H9 (cell line): ENCODE results near the gene SDR9C7. TPM values are rescaled to one million over a fixed set of nuclear protein-coding genes. Genes with fewer than 3 reads are reported as not detected.

ENCODE experiments used
- DNase-seq: peaks from one replicate; pipeline ENCODE4 v3.0.0-alpha.2; 2017
- H2AFZ ChIP-seq: one replicate; pipeline ENCODE4 v1.6.1; 2013; ENCODE audit warnings: mild to moderate bottlenecking, low read length, control low read depth, moderate library complexity
- H2AK5ac ChIP-seq: 2 replicates; pipeline ENCODE4 v1.6.1; 2013; ENCODE audit warnings: low read length, control low read depth, mixed read lengths; ENCODE audit not compliant: insufficient read length
- H2BK120ac ChIP-seq: one replicate; pipeline ENCODE4 v1.6.1; 2013; ENCODE audit warnings: low read depth, mild to moderate bottlenecking, low read length, control low read depth, inconsistent platforms; ENCODE audit not compliant: poor library complexity, severe bottlenecking
- H2BK12ac ChIP-seq: 2 replicates; pipeline ENCODE4 v1.6.1; 2013; ENCODE audit warnings: low read length, control low read depth, mixed read lengths, low read depth; ENCODE audit not compliant: insufficient read length
- H2BK15ac ChIP-seq: 2 replicates; pipeline ENCODE4 v1.6.1; 2013; ENCODE audit warnings: low read depth, low read length, control low read depth
- H2BK20ac ChIP-seq: one replicate; pipeline ENCODE4 v1.6.1; 2013; ENCODE audit warnings: low read depth, mild to moderate bottlenecking, low read length, control low read depth, inconsistent platforms; ENCODE audit not compliant: poor library complexity, severe bottlenecking
- H2BK5ac ChIP-seq: 2 replicates; pipeline ENCODE4 v1.6.1; 2013; ENCODE audit warnings: low read length, control low read depth, mixed read lengths; ENCODE audit not compliant: insufficient read length
- H3K14ac ChIP-seq: 2 replicates; pipeline ENCODE4 v1.6.1; 2013; ENCODE audit warnings: low read length, control low read depth; ENCODE audit not compliant: insufficient read depth
- H3K18ac ChIP-seq: 2 replicates; pipeline ENCODE4 v1.6.1; 2013; ENCODE audit warnings: low read depth, mild to moderate bottlenecking, mixed read lengths, low read length, control low read depth; ENCODE audit not compliant: insufficient read length
- H3K23ac ChIP-seq: 2 replicates; pipeline ENCODE4 v1.6.1; 2013; ENCODE audit warnings: low read length, control low read depth, mixed read lengths, low read depth; ENCODE audit not compliant: insufficient read length
- H3K23me2 ChIP-seq: 2 replicates; pipeline ENCODE4 v1.6.1; 2013; ENCODE audit warnings: low read depth, mild to moderate bottlenecking, mixed read lengths, low read length, control low read depth; ENCODE audit not compliant: insufficient read length, poor library complexity, severe bottlenecking
- H3K27ac ChIP-seq: 2 replicates; pipeline ENCODE4 v1.5.1; 2013; ENCODE audit warnings: low read length, control low read depth, mixed read lengths, low read depth; ENCODE audit not compliant: insufficient read length
- H3K27me3 ChIP-seq: 2 replicates; pipeline ENCODE4 v1.6.1; 2013; ENCODE audit warnings: low read length, control low read depth, inconsistent platforms; ENCODE audit not compliant: insufficient read depth
- H3K4ac ChIP-seq: 2 replicates; pipeline ENCODE4 v1.6.1; 2013; ENCODE audit warnings: low read depth, mild to moderate bottlenecking, control low read depth, inconsistent platforms, low read length, moderate library complexity
- H3K4me1 ChIP-seq: 2 replicates; pipeline ENCODE4 v1.6.1; 2013; ENCODE audit warnings: low read length, control low read depth, inconsistent platforms; ENCODE audit not compliant: insufficient read depth
- H3K4me2 ChIP-seq: 2 replicates; pipeline ENCODE4 v1.6.1; 2013; ENCODE audit warnings: low read length, control low read depth, mixed read lengths; ENCODE audit not compliant: insufficient read length, insufficient read depth
- H3K56ac ChIP-seq: 2 replicates; pipeline ENCODE4 v1.6.1; 2013; ENCODE audit warnings: low read depth, mild to moderate bottlenecking, mixed read lengths, low read length, control low read depth; ENCODE audit not compliant: insufficient read length
- H3K79me1 ChIP-seq: 2 replicates; pipeline ENCODE4 v1.6.1; 2013; ENCODE audit warnings: low read depth, mild to moderate bottlenecking, moderate library complexity, low read length, control low read depth, inconsistent platforms; ENCODE audit not compliant: insufficient read depth, poor library complexity, severe bottlenecking
- H3K79me2 ChIP-seq: 2 replicates; pipeline ENCODE4 v1.6.1; 2013; ENCODE audit warnings: low read length, control low read depth, inconsistent platforms; ENCODE audit not compliant: insufficient read depth
- H3K9ac ChIP-seq: 2 replicates; pipeline ENCODE4 v1.6.1; 2013; ENCODE audit warnings: low read length, control low read depth, mixed read lengths; ENCODE audit not compliant: insufficient read length; ENCODE audit errors: extremely low read depth
- H3K9me3 ChIP-seq: one replicate; pipeline ENCODE4 v1.6.1; 2013; ENCODE audit warnings: low read depth, low read length, inconsistent platforms; ENCODE audit not compliant: control insufficient read depth
- H3T11ph ChIP-seq: one replicate; pipeline ENCODE4 v1.6.1; 2013; ENCODE audit warnings: mild to moderate bottlenecking, low read length, control low read depth, inconsistent platforms
- H4K20me1 ChIP-seq: one replicate; pipeline ENCODE4 v1.6.1; 2013; ENCODE audit not compliant: control insufficient read depth, insufficient read length, insufficient read depth
- H4K5ac ChIP-seq: 2 replicates; pipeline ENCODE4 v1.6.1; 2013; ENCODE audit warnings: low read depth, mild to moderate bottlenecking, mixed read lengths, low read length, control low read depth; ENCODE audit not compliant: insufficient read length
- H4K8ac ChIP-seq: replicated peaks from 2 replicates; pipeline ENCODE4 v1.6.1; 2013; ENCODE audit warnings: low read length, control low read depth, mixed read lengths, low read depth; ENCODE audit not compliant: insufficient read length
- H4K91ac ChIP-seq: 2 replicates; pipeline ENCODE4 v1.6.1; 2013; ENCODE audit warnings: low read depth, mild to moderate bottlenecking, moderate library complexity, mixed read lengths, low read length, control low read depth; ENCODE audit not compliant: insufficient read length
- H3K27ac Mint-ChIP-seq, 3 experiments: 2 replicates in 2 of 3; 3 replicates in 1 of 3; pipeline ENCODE4 v1.8.0; 2020 to 2021; ENCODE audit warnings: mixed read lengths in 3 of 3, mild to moderate bottlenecking in 1 of 3, moderate library complexity in 1 of 3
- H3K27me3 Mint-ChIP-seq: 2 replicates; pipeline ENCODE4 v1.8.0; 2021; ENCODE audit warnings: low read depth, mild to moderate bottlenecking, moderate library complexity, mixed read lengths
- H3K36me3 Mint-ChIP-seq, 3 experiments: 2 replicates in 2 of 3; 3 replicates in 1 of 3; pipeline ENCODE4 v1.8.0; 2020 to 2021; ENCODE audit warnings: low read depth in 3 of 3, mixed read lengths in 3 of 3; ENCODE audit not compliant: insufficient read depth in 1 of 3
- H3K4me1 Mint-ChIP-seq, 2 experiments: 2 replicates each; pipeline ENCODE4 v1.8.0; 2020; ENCODE audit warnings: mixed read lengths in 2 of 2
- H3K4me3 Mint-ChIP-seq, 2 experiments: 2 replicates in 1 of 2; 3 replicates in 1 of 2; pipeline ENCODE4 v1.8.0; 2020 to 2021; ENCODE audit warnings: mild to moderate bottlenecking in 2 of 2, mixed read lengths in 2 of 2, moderate library complexity in 1 of 2
- H3K9me3 Mint-ChIP-seq, 2 experiments: 2 replicates in 1 of 2; 3 replicates in 1 of 2; pipeline ENCODE4 v1.8.0; 2020; ENCODE audit warnings: mild to moderate bottlenecking in 2 of 2, mixed read lengths in 2 of 2, moderate library complexity in 1 of 2
- WGBS: extraction: QIAGEN DNeasy Blood & Tissue Kit; methylation state at CpG from one replicate; pipeline ENCODE4 v1.1.7; 2013; ENCODE audit warnings: missing lambda C conversion rate, low lambda C conversion rate, mixed read lengths; ENCODE audit not compliant: insufficient read length; ENCODE audit errors: extremely low coverage; 5-methylcytosine and 5-hydroxymethylcytosine counted together
- total RNA-seq: library from RNA; stranded (reverse); gene quantifications from 2 replicates; pipeline ENCODE4 v1.2.1, GENCODE V29; 2021
- TF ChIP-seq, protein P1 (sequence below): fragments of 200-600 bp; sonication (generic); conservative IDR thresholded peaks from 3 replicates; pipeline ENCODE4 v1.8.0; 2021; ENCODE audit warnings: antibody characterized with exemption, mild to moderate bottlenecking

The SDR9C7 gene
- total RNA-seq, 1 experiment from 2014 or later, result not detected

DNA sequence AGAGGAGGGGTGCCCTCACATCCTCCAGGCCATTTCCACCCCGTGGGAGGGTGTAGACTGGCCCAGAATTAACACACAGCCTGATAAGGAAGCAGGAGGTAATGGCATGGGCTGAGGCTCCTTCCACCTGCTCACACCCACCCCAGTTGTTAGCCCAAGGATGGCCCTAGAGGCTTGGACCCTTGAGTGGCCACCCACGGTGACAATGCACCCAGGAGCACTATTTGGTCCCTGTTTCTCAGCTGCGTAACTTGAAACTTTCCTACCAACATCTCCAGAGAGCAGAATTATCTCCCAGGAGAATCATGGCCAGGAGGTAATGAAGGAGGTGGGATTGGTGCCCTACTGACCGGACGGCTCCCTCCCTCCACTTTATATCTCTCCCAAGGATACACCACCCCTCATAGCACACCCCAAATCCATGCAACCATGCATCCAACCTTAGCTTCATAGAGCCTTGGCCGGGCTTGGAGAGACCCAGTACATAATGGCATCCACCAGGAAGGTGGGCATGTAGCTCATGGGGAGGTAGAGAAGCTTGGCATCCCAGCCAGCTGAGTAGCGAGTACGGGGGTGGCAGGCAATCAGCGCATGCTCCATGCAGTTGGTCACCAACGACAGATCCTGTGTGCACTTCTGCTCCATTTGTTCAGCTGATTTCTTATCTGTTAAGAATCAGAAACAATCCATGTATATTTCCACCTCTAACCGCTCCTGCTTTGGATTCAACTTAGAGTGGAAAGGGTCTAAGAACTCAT is 17.6 kb upstream of the SDR9C7 start:
- no peaks in the 10 kb centered on the region for H3K27me3 ChIP-seq
- no peak overlapping the region for H3K18ac ChIP-seq
- H4K8ac ChIP-seq, result no peak overlapping the region
- Mint-ChIP-seq H3K27ac (no peak overlapping the region), H3K9me3 (peaks cover 7 to 12% of the 10 kb centered on the region in 2 experiments; a peak in 3 of 5 replicates), H3K27me3 (peaks cover 6% of the 10 kb centered on the region), H3K36me3 (peaks cover 0 to 4% (median 0%) of the 10 kb centered on the region in 3 experiments; a peak in 1 of 7 replicates), H3K4me3 (no peak overlapping the region), H3K4me1 (no peaks in the 10 kb centered on the region)
- H3K14ac ChIP-seq, result no peak overlapping the region
- H4K20me1 ChIP-seq, result no peaks in the 10 kb centered on the region
- DNase-seq, result no peak
- H2BK20ac ChIP-seq, result no peak overlapping the region
- H4K91ac ChIP-seq, result no peak overlapping the region
- no peak overlapping the region for H2AK5ac ChIP-seq
- no peak overlapping the region for H3K4me2 ChIP-seq
- no peak overlapping the region for H2BK5ac ChIP-seq
- H3K79me2 ChIP-seq, result no peaks in the 10 kb centered on the region; the same call in 1 of the 2 replicates
- WGBS, result no CpG with 5 or more reads among the region's 11 CpGs
- no peaks in the 10 kb centered on the region for H3K9me3 ChIP-seq
- H2BK120ac ChIP-seq, result no peak overlapping the region
- no peak overlapping the region for H3K56ac ChIP-seq
- no peak overlapping the region for H3K4ac ChIP-seq
- no peak overlapping the region for H2BK15ac ChIP-seq
- H3K23ac ChIP-seq, result no peak overlapping the region
- H2BK12ac ChIP-seq, result no peak overlapping the region
- H4K5ac ChIP-seq, result no peak overlapping the region
- H3K23me2 ChIP-seq, result no peaks in the 10 kb centered on the region
- no peaks in the 10 kb centered on the region for H3K4me1 ChIP-seq
- H3K9ac ChIP-seq, result no peak overlapping the region
- no peaks in the 10 kb centered on the region for H3K79me1 ChIP-seq
- no peak overlapping the region for H3K27ac ChIP-seq
- TF ChIP-seq, protein P1, sequence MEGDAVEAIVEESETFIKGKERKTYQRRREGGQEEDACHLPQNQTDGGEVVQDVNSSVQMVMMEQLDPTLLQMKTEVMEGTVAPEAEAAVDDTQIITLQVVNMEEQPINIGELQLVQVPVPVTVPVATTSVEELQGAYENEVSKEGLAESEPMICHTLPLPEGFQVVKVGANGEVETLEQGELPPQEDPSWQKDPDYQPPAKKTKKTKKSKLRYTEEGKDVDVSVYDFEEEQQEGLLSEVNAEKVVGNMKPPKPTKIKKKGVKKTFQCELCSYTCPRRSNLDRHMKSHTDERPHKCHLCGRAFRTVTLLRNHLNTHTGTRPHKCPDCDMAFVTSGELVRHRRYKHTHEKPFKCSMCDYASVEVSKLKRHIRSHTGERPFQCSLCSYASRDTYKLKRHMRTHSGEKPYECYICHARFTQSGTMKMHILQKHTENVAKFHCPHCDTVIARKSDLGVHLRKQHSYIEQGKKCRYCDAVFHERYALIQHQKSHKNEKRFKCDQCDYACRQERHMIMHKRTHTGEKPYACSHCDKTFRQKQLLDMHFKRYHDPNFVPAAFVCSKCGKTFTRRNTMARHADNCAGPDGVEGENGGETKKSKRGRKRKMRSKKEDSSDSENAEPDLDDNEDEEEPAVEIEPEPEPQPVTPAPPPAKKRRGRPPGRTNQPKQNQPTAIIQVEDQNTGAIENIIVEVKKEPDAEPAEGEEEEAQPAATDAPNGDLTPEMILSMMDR, result no peak
- H2AFZ ChIP-seq, result no peak overlapping the region
- H3T11ph ChIP-seq, result no peak overlapping the region
